Heart left ventricle (tissue), 13 donors: ENCODE data around the gene HSPA6.
"Not testable (repeated sequence)": the region's sequence is repeated elsewhere in the genome, so short reads cannot be mapped to it uniquely, and the experiment has no call there.

ENCODE experiments used
- CTCF ChIP-seq, 12 donors: fragments of 200-600 bp; sonication (generic) in 4 of 12; IDR thresholded peaks; one replicate each; pipeline versions ENCODE4 v1.5.0 to v1.8.0; 2018 to 2022; ENCODE audit warnings: antibody characterized with exemption in 12 of 12, mild to moderate bottlenecking in 5 of 12
- POLR2A ChIP-seq, 2 donors: fragments of 450-650 bp; IDR thresholded peaks; one replicate each; pipeline ENCODE4 v1.6.1; 2017; ENCODE audit warnings: antibody characterized with exemption in 2 of 2, mild to moderate bottlenecking in 2 of 2, moderate library complexity in 2 of 2
- donor health status: ischemic (EF 13 %, LVEDD 7.1; RV severe dilation, severe dysfunction).
- donor health status: DM: no; HTN: yes; CAD: no.
- donor health status: DM: no; HTN: no; CAD: no.
- donor health status: ischemic (EF 25% LVEDD 6.9; RV normal size, moderate dysfunction).
- donor health status: ischemic (EF 25% LVEDD 5.7; RV mildly dilated, moderate dysfunction).
- donor health status: ischemic (EF 35%, LVEDD 5.7; RV mildly dilated, moderate dysfunction).
- donor health status: nonischemic (EF 11% LVEDD 7.7; RV severe dilation, severe dysfunction).
- donor health status: DM: yes; HTN: yes; CAD: no.
- donor health status: PGD.
- donor health status: ischemic (EF 29% LVEDD 5.4; RV normal size, mild dysfunction).
- donor health status: nonischemic (EF 23%, LVEDD 6.1; RV moderate dilation, normal function).

GRCh38 chr1:161530158-161530557, 5.8 kb downstream of the HSPA6 start:
- TF ChIP-seq CTCF, POLR2A (IDR thresholded peaks at IDR 0.05): not testable (repeated sequence)
